Left renal pelvis (tissue), 4 donors: ENCODE measurements around the gene SNURF. TPM values are rescaled to one million over a fixed set of nuclear protein-coding genes. Genes with fewer than 3 reads are reported as not detected.
"Not testable (repeated sequence)": the region's sequence is repeated elsewhere in the genome, so short reads cannot be mapped to it uniquely, and the experiment has no call there.

ENCODE experiments used
- DNase-seq, 4 donors: peaks; one replicate each; pipeline ENCODE4 v3.0.0-alpha.2; 2013; ENCODE audit warnings: low read depth in 4 of 4, low spot score in 3 of 4
- polyA plus RNA-seq, 4 donors: library from polyadenylated mRNA; unstranded; fragments of 120-200 nt; gene quantifications; one replicate each; pipeline ENCODE4 v1.2.1, GENCODE V29; 2013; ENCODE audit not compliant: insufficient read length in 4 of 4

Gene SNURF
- polyA plus RNA-seq, 4 donors, result 27.3 to 35.9 (median 29.5) TPM

GRCh38 chr15:24966364-24967103 is 11.7 kb downstream of the SNURF start:
- DNase-seq, result no peak

- no peak for DNase-seq
These were observed 16.3 kb downstream of the SNURF start for GRCh38 chr15:24971052-24971451.

GRCh38 chr15:24971772-24972171 is 17.0 kb downstream of the SNURF start:
- no peak for DNase-seq

- DNase-seq, result not testable (repeated sequence)
These were observed 17.9 kb downstream of the SNURF start for GRCh38 chr15:24972707-24973106.

- no peak for DNase-seq
These were observed 22.1 kb downstream of the SNURF start for GRCh38 chr15:24976932-24977331.

GRCh38 chr15:24977686-24978085 is 22.9 kb downstream of the SNURF start:
- DNase-seq, result no peak

GRCh38 chr15:24985224-24985623 is 30.4 kb downstream of the SNURF start:
- DNase-seq, result no peak

- DNase-seq, result no peak
These were observed 31.9 kb downstream of the SNURF start for GRCh38 chr15:24986653-24987052.

Other genes starting within 250 kb of the SNURF start
- gene SNRPN, start within 50 bp of the SNURF start, polyA plus RNA-seq, result 100 to 1,000 TPM; 105 to 235 (median 203) TPM